Measurements from ENCODE around the gene CTNNA1.

DNA sequence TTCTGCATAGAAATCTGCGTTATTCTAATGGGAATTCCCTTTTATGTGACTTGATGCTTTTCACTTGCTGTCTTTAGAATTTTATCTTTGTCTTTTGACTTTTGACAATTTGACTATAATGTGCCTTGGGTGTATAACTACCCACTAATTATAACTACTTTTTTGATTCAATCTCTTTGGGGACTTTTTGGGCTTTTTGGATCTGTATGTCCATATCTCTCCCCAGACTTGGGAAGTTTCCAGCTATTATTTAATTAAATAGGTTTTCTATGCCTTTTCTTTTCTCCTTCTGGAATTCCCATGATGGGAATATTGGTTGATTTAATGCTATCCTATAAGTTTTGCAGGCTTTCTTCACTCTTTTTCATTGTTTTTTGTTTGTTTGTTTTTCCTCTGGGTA is 64.0 kb downstream of the CTNNA1 start:
- TF ChIP-seq EZH2 (IDR thresholded peaks at IDR 0.05; ENCODE audit: insufficient read depth, poor library complexity, severe bottlenecking) (no peak), EZH2phosphoT487 (IDR thresholded peaks at IDR 0.05; ENCODE audit: insufficient read depth, low read depth) (no peak)
